ENCODE measurements around the gene GALNTL6. TPM values are rescaled to one million over a fixed set of nuclear protein-coding genes. Genes with fewer than 3 reads are reported as not detected.
A peak's percentile ranks its signal among the peaks of the same experiment; 100 is the strongest.

Gene GALNTL6
- total RNA-seq (ENCODE audit: unreplicated experiment) = 0.34 TPM
- long read RNA-seq = 0 reads

- H3K27me3 Mint-ChIP-seq (ENCODE audit: unreplicated experiment) = peaks cover 12% of the 10 kb centered on the region
- H3K4me3 Mint-ChIP-seq (ENCODE audit: unreplicated experiment) = peak within 1 kb of the TSS; percentile 93
- H3K4me1 Mint-ChIP-seq (ENCODE audit: low read depth, unreplicated experiment) = peaks cover 2% of the 10 kb centered on the region
- no peak within 1 kb of the TSS for H3K27ac Mint-ChIP-seq (ENCODE audit: unreplicated experiment)
- DNase-seq = peak; percentile 60
- TF ChIP-seq CTCF (IDR thresholded peaks at IDR 0.05; ENCODE audit: partially characterized antibody, unreplicated experiment) = no peak
- no peaks in the 10 kb centered on the region for H3K36me3 Mint-ChIP-seq (ENCODE audit: unreplicated experiment)
- peaks cover 2% of the 10 kb centered on the region for H3K9me3 Mint-ChIP-seq (ENCODE audit: unreplicated experiment)
Observed at GRCh38 chr4:171812665-171813525, at the start of gene GALNTL6. Gene GALNTL6 (plus strand): TSS chr4:171813404.

- no peaks in the 10 kb centered on the region for H3K27me3 Mint-ChIP-seq (ENCODE audit: unreplicated experiment)
- H3K27ac Mint-ChIP-seq (ENCODE audit: unreplicated experiment) = no peak overlapping the region
- no peaks in the 10 kb centered on the region for H3K36me3 Mint-ChIP-seq (ENCODE audit: unreplicated experiment)
- H3K4me3 Mint-ChIP-seq (ENCODE audit: unreplicated experiment) = no peak overlapping the region
- no peak for TF ChIP-seq CTCF (IDR thresholded peaks at IDR 0.05; ENCODE audit: partially characterized antibody, unreplicated experiment)
- H3K4me1 Mint-ChIP-seq (ENCODE audit: low read depth, unreplicated experiment) = no peaks in the 10 kb centered on the region
- no peak for DNase-seq
- H3K9me3 Mint-ChIP-seq (ENCODE audit: unreplicated experiment) = peaks cover 13% of the 10 kb centered on the region
Observed at GRCh38 chr4:171765514-171765913, 47.7 kb upstream of the GALNTL6 start.

GRCh38 chr4:171774642-171775190, 38.5 kb upstream of the GALNTL6 start:
- Mint-ChIP-seq H3K9me3 (ENCODE audit: unreplicated experiment) (no peaks in the 10 kb centered on the region), H3K4me1 (ENCODE audit: low read depth, unreplicated experiment) (no peaks in the 10 kb centered on the region), H3K36me3 (ENCODE audit: unreplicated experiment) (no peaks in the 10 kb centered on the region), H3K27ac (ENCODE audit: unreplicated experiment) (no peak overlapping the region), H3K4me3 (ENCODE audit: unreplicated experiment) (no peak overlapping the region), H3K27me3 (ENCODE audit: unreplicated experiment) (no peaks in the 10 kb centered on the region)
- TF ChIP-seq CTCF (IDR thresholded peaks at IDR 0.05; ENCODE audit: partially characterized antibody, unreplicated experiment) = no peak
- DNase-seq = no peak

GRCh38 chr4:171779301-171779700, 33.9 kb upstream of the GALNTL6 start:
- TF ChIP-seq CTCF (IDR thresholded peaks at IDR 0.05; ENCODE audit: partially characterized antibody, unreplicated experiment) = no peak

GRCh38 chr4:171785388-171785787, 27.8 kb upstream of the GALNTL6 start:
- Mint-ChIP-seq H3K27me3 (ENCODE audit: unreplicated experiment) (no peaks in the 10 kb centered on the region), H3K9me3 (ENCODE audit: unreplicated experiment) (peaks cover 2% of the 10 kb centered on the region), H3K4me3 (ENCODE audit: unreplicated experiment) (no peak overlapping the region), H3K4me1 (ENCODE audit: low read depth, unreplicated experiment) (no peaks in the 10 kb centered on the region), H3K27ac (ENCODE audit: unreplicated experiment) (no peak overlapping the region), H3K36me3 (ENCODE audit: unreplicated experiment) (peaks cover 21% of the 10 kb centered on the region)
- DNase-seq = no peak
- TF ChIP-seq CTCF (IDR thresholded peaks at IDR 0.05; ENCODE audit: partially characterized antibody, unreplicated experiment) = no peak

More at GRCh38 chr4:171779301-171779700, 33.9 kb upstream of the GALNTL6 start:
- H3K4me1 Mint-ChIP-seq (ENCODE audit: low read depth, unreplicated experiment) = no peaks in the 10 kb centered on the region
- no peak overlapping the region for H3K4me3 Mint-ChIP-seq (ENCODE audit: unreplicated experiment)
- H3K9me3 Mint-ChIP-seq (ENCODE audit: unreplicated experiment) = no peaks in the 10 kb centered on the region
- no peaks in the 10 kb centered on the region for H3K27me3 Mint-ChIP-seq (ENCODE audit: unreplicated experiment)
- H3K36me3 Mint-ChIP-seq (ENCODE audit: unreplicated experiment) = peaks cover 21% of the 10 kb centered on the region
- DNase-seq = no peak
- H3K27ac Mint-ChIP-seq (ENCODE audit: unreplicated experiment) = no peak overlapping the region

All from glutamatergic neuron (in vitro differentiated cells).